WTC11 (cell line): ENCODE data around the gene FSTL4. TPM values are rescaled to one million over a fixed set of nuclear protein-coding genes. Genes with fewer than 3 reads are reported as not detected.

Experiments used
- ATAC-seq: fragments of 200-7000 bp; cut with Tn5 transposase; 2 replicates; pipeline ENCODE4 v1.10.0; 2021; ENCODE audit warnings: mild to moderate bottlenecking, moderate library complexity
- CTCF ChIA-PET: fragments of 300-600 bp; sonication (Branson Sonifier 250); formaldehyde crosslinking; loops from one replicate; lab custom pipeline; 2021; ENCODE audit warnings: antibody characterized with exemption; lab: Charles Lee
- POLR2A ChIA-PET: fragments of 350-600 bp; sonication (Branson Sonifier 250); formaldehyde crosslinking; loops from one replicate; lab custom pipeline; 2021; ENCODE audit warnings: antibody characterized with exemption; lab: Charles Lee
- DNase-seq: peaks from one replicate; pipeline ENCODE4 v3.0.0; 2021; ENCODE audit warnings: low spot score
- H3K27ac Mint-ChIP-seq: 2 replicates; pipeline ENCODE4 v1.8.0; 2021; ENCODE audit warnings: mixed read lengths
- H3K27me3 Mint-ChIP-seq: 2 replicates; pipeline ENCODE4 v1.8.0; 2021; ENCODE audit warnings: low read depth, mild to moderate bottlenecking, moderate library complexity, mixed read lengths
- H3K36me3 Mint-ChIP-seq: 2 replicates; pipeline ENCODE4 v1.8.0; 2021; ENCODE audit warnings: mixed read lengths
- H3K4me1 Mint-ChIP-seq: 2 replicates; pipeline ENCODE4 v1.8.0; 2022; ENCODE audit warnings: mixed read lengths
- H3K4me3 Mint-ChIP-seq: 2 replicates; pipeline ENCODE4 v1.8.0; 2021; ENCODE audit warnings: mild to moderate bottlenecking, moderate library complexity, mixed read lengths
- H3K9me3 Mint-ChIP-seq: 2 replicates; pipeline ENCODE4 v1.8.0; 2021; ENCODE audit warnings: mixed read lengths
- CBFB ChIP-seq: sonication (generic); formaldehyde crosslinking; IDR thresholded peaks from 2 replicates; pipeline ENCODE4 v1.8.1; 2022; ENCODE audit warnings: mild to moderate bottlenecking, low read depth, missing genetic modification reagents
- CREB1 ChIP-seq: sonication (generic); formaldehyde crosslinking; IDR thresholded peaks from 2 replicates; pipeline ENCODE4 v1.8.0; 2023; ENCODE audit warnings: mild to moderate bottlenecking, missing genetic modification reagents
- ERG ChIP-seq: fragments of 250-450 bp; sonication (Bioruptor Pico); IDR thresholded peaks from 2 replicates; pipeline ENCODE4 v1.8.0; 2021; ENCODE audit warnings: mild to moderate bottlenecking
- ESRRA ChIP-seq: sonication (generic); formaldehyde crosslinking; IDR thresholded peaks from 2 replicates; pipeline ENCODE4 v1.8.1; 2022; ENCODE audit warnings: mild to moderate bottlenecking, missing genetic modification reagents, borderline replicate concordance
- FOXJ3 ChIP-seq: sonication (generic); formaldehyde crosslinking; IDR thresholded peaks from 2 replicates; pipeline ENCODE4 v1.9.0; 2021; ENCODE audit warnings: missing genetic modification reagents, mild to moderate bottlenecking, borderline replicate concordance
- HMGA2 ChIP-seq: fragments of 250-450 bp; sonication (Bioruptor Pico); IDR thresholded peaks from 2 replicates; pipeline ENCODE4 v1.4.0; 2021; ENCODE audit warnings: mild to moderate bottlenecking, moderate library complexity
- JUN ChIP-seq: sonication (generic); formaldehyde crosslinking; IDR thresholded peaks from 2 replicates; pipeline ENCODE4 v1.8.0; 2023; ENCODE audit warnings: mild to moderate bottlenecking, missing genetic modification reagents
- MXD4 ChIP-seq: fragments of 250-450 bp; sonication (Bioruptor Pico); IDR thresholded peaks from 2 replicates; pipeline ENCODE4 v1.8.0; 2021; ENCODE audit warnings: mild to moderate bottlenecking, moderate library complexity, borderline replicate concordance
- MYBL2 ChIP-seq: sonication (generic); formaldehyde crosslinking; IDR thresholded peaks from 2 replicates; pipeline ENCODE4 v1.8.1; 2023; ENCODE audit warnings: mild to moderate bottlenecking, moderate library complexity, missing genetic modification reagents
- NFATC4 ChIP-seq: fragments of 250-450 bp; sonication (Bioruptor Pico); IDR thresholded peaks from 2 replicates; pipeline ENCODE4 v1.9.0; 2021; ENCODE audit warnings: mild to moderate bottlenecking
- PREB ChIP-seq: sonication (generic); formaldehyde crosslinking; IDR thresholded peaks from 2 replicates; pipeline ENCODE4 v1.8.1; 2022; ENCODE audit warnings: mild to moderate bottlenecking, missing genetic modification reagents, moderate library complexity, borderline replicate concordance
- SMAD4 ChIP-seq: sonication (generic); formaldehyde crosslinking; IDR thresholded peaks from 2 replicates; pipeline ENCODE4 v1.8.0; 2022; ENCODE audit warnings: mild to moderate bottlenecking, missing genetic modification reagents
- TP53 ChIP-seq: sonication (generic); formaldehyde crosslinking; IDR thresholded peaks from 2 replicates; pipeline ENCODE4 v1.8.1; 2023; ENCODE audit warnings: mild to moderate bottlenecking, missing genetic modification reagents
- ZNF281 ChIP-seq: sonication (generic); formaldehyde crosslinking; IDR thresholded peaks from 2 replicates; pipeline ENCODE4 v1.8.0; 2023; ENCODE audit warnings: mild to moderate bottlenecking, missing genetic modification reagents
- ZNF396 ChIP-seq: fragments of 250-450 bp; sonication (Bioruptor Pico); IDR thresholded peaks from 2 replicates; pipeline ENCODE4 v1.8.0; 2021; ENCODE audit warnings: mild to moderate bottlenecking, moderate library complexity, borderline replicate concordance
- ZNF423 ChIP-seq: fragments of 250-450 bp; sonication (Bioruptor Pico); IDR thresholded peaks from 2 replicates; pipeline ENCODE4 v2.1.2; 2022; ENCODE audit warnings: mild to moderate bottlenecking, moderate library complexity
- ZNF512 ChIP-seq: sonication (generic); formaldehyde crosslinking; IDR thresholded peaks from 2 replicates; pipeline ENCODE4 v1.8.1; 2022; ENCODE audit warnings: missing genetic modification reagents, borderline replicate concordance
- ZNF532 ChIP-seq: fragments of 250-450 bp; sonication (Bioruptor Pico); IDR thresholded peaks from 2 replicates; pipeline ENCODE4 v1.9.0; 2021; ENCODE audit warnings: mild to moderate bottlenecking, borderline replicate concordance
- ZSCAN18 ChIP-seq: fragments of 250-450 bp; sonication (Bioruptor Pico); IDR thresholded peaks from 2 replicates; pipeline ENCODE4 v2.1.2; 2022; ENCODE audit warnings: mild to moderate bottlenecking, moderate library complexity
- total RNA-seq: library from RNA; stranded (reverse); gene quantifications from 3 replicates; pipeline ENCODE4 v1.2.3, GENCODE V29; 2021

FSTL4 gene
- total RNA-seq, 1 experiment from 2014 or later, result 6.1 TPM

- peaks cover 19% of the 10 kb centered on the region for H3K4me1 Mint-ChIP-seq
- 0 out of 2 replicates have a peak, but pooled peaks cover 4% of the 10 kb centered on the region for H3K9me3 Mint-ChIP-seq
- H3K27ac Mint-ChIP-seq, result no peak overlapping the region
- ATAC-seq, result no peak
- H3K27me3 Mint-ChIP-seq, result no peaks in the 10 kb centered on the region
- TF ChIP-seq SMAD4 (CRISPR knock-in tag) (no peak), MXD4 (CRISPR knock-in tag) (no peak), CBFB (CRISPR knock-in tag) (no peak), ZNF281 (CRISPR knock-in tag) (no peak), ZNF532 (CRISPR knock-in tag) (no peak), CREB1 (CRISPR knock-in tag) (no peak), ESRRA (CRISPR knock-in tag) (no peak), ZSCAN18 (CRISPR knock-in tag) (no peak), PREB (no peak), ZNF423 (no peak), ZNF512 (CRISPR knock-in tag) (no peak), ZNF396 (CRISPR knock-in tag) (no peak)
- ChIA-PET CTCF (no interaction called here), POLR2A (no interaction called here)
- no peak for DNase-seq
- H3K4me3 Mint-ChIP-seq, result no peak overlapping the region
- no peaks in the 10 kb centered on the region for H3K36me3 Mint-ChIP-seq
Measured at GRCh38 chr5:133200256-133200655, 412.1 kb downstream of the FSTL4 start.

- Mint-ChIP-seq H3K4me3 (no peak overlapping the region), H3K9me3 (0 out of 2 replicates have a peak, but pooled peaks cover 4% of the 10 kb centered on the region)
- DNase-seq, result no peak
- no peak for TF ChIP-seq NFATC4
- no peak for TF ChIP-seq TP53 (CRISPR knock-in tag)
- no peak for TF ChIP-seq ERG (CRISPR knock-in tag)
- TF ChIP-seq JUN (CRISPR knock-in tag), result no peak
- TF ChIP-seq HMGA2 (CRISPR knock-in tag), result no peak
- no peak for TF ChIP-seq FOXJ3 (CRISPR knock-in tag)
- TF ChIP-seq MYBL2 (CRISPR knock-in tag), result no peak
- TF ChIP-seq ZNF281 (CRISPR knock-in tag), result no peak
- TF ChIP-seq, all 79 proteins: peak for 0
- ChIA-PET POLR2A (no interaction called here), CTCF (no interaction called here)
- Mint-ChIP-seq H3K4me1 (peaks cover 19% of the 10 kb centered on the region), H3K36me3 (no peaks in the 10 kb centered on the region), H3K27me3 (no peaks in the 10 kb centered on the region), H3K27ac (no peak overlapping the region)
- no peak for ATAC-seq
Measured at GRCh38 chr5:133199417-133200178, 412.7 kb downstream of the FSTL4 start.
